NCI-H2029 treated with DMSO at 0.1 percent for 48 hours (cell line): ENCODE results near the gene ACBD3.
A peak's percentile ranks its signal among the peaks of the same experiment; 100 is the strongest.
"Not testable (repeated sequence)": the region's sequence is repeated elsewhere in the genome, so short reads cannot be mapped to it uniquely, and the experiment has no call there.

Experiments used
- DNase-seq: peaks from one replicate; lab custom pipeline; 2025; lab: John Stamatoyannopoulos, UW

ACBD3 gene

DNA sequence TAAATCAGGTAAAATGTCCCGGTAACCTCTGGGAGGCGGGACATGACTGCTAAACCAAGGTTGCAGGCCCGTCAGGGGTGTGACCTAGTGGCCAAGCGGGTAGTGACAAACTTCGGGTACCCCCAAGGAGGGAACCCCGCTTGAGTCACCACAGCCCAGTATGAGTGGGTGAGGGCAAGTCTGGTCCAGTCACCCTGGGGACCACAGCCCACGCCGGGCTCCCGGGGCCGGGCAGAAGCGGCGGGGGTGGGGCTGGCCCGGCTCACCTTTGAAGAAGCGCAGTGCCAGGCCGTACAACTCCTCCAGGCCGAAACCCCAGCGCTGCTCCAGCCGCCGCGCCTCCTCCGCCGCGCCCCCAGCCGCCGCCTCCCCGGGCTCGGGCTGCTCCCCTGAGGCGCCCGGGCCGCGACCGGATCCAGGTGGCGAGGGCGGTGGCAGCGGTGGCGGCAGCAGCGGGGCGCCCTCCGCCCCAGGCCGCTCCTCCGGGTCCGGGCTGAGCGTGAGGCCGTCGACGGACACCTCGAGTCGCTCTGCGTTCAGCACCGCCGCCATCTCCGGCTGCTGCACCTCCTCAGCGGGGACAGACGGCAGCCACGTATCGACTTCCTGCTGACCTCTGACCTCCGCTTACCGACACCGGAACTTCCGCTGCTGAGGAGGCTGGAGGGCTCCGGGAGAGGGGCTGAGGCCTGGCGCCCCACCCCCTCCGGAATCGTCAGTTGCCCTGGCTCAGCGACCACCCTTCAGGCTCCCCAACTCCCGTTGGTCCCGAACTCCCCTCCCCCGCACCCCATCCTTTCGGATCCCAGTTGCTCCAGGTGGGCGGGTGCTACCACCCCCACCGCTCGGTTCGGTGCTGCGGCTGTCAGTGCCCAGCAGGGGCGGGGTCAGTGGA, at the start of gene ACBD3:
TSS of gene ACBD3 (minus strand) at position 618 of the 895 bp plus-strand sequence. CDS start at position 552, 66 bp downstream.
- peak; percentile 76 for DNase-seq

DNA sequence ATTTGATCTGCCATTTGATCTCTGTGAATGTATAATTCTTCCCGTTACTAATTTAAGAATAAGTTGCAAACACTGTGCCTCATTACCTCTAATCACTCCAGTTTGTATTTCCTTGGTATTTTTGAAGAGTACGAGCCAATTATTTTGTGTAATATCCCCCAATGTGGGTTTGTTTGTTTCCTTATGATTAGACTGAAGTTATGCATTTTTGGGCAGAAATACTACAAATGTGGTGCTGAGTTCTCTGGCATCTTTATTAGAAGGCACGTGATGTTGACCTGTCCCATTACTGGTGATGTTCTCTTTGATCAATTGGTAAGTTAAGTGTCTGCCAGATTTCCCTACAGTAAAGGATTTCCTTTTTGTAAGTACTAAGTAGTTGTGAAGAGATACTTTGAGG, 47.3 kb upstream of the ACBD3 start:
- no peak for DNase-seq

DNA sequence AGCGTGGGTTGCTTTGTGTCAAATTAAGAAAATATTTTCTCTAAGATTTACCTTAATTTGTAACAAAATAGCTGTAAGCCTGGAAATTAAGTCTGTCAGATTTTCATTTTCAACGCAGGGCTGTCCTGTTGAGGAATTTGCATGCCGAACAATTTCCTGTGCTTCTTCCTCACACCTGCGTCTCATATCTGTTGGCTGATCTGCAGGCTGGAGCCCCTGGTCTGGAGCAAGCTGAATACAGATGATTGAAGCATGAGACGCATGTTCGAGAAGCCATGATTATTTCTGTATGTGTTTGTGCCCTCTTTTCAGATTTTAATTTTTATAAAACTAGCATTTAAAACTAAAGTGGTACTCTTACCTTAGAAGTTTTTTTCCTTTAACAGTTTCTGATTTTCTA, 46.8 kb upstream of the ACBD3 start:
- no peak for DNase-seq

GRCh38 chr1:226226601-226227000, 40.1 kb upstream of the ACBD3 start:
- DNase-seq = no peak

GRCh38 chr1:226223786-226224244, 37.3 kb upstream of the ACBD3 start:
- DNase-seq = no peak

DNA sequence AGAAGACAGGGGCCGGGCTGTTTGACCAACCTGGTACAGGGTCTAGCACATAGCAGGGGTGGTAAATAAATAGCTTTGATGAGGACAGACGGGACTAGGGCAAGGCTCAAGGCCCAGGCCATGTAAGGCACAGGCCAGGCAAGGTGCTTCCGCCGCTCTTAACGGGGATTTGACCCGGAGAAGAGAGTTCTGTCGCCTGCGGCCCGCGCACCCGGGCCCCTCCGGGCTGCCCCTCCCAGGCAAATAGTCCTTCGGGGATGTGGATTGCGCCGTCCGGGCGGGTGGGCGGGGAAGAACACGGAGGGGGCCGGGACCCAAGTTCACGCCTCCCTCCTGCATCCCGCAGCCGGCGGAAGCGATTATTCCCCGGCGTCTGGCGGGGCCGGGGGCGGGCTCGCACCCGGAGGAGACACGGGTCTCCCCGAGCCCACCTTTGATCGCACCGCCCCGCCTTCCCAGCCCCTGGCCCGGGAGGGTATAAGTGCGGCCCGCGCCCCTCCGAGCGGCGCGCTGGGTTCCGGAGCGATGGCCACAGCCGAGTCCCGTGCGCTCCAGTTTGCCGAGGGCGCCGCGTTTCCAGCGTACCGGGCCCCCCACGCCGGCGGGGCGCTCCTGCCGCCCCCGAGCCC, 36.7 kb upstream of the ACBD3 start, which contains the start of gene MIXL1:
TSS of gene MIXL1 (plus strand) at position 508 of the 629 bp plus-strand sequence. CDS start at position 526, 18 bp downstream.
- DNase-seq = no peak

DNA sequence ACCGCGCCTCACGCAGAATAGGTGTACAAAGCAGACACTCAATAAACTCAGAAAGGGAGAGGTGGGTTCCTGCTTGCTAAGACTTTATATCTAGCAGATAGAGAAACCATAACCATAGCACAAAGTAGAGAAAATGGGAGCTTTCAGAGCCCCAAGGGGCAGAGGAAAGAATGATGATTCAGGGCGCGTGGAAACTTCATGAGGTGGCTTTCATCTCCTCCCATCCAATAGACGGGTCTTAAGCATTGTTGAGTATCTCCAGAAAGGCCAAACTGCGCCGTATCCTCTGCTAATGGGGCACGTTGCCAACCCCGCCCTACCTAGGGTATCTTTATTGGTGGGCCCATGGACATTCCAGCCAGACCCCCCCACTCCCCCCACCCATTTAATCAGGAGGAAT, 36.1 kb upstream of the ACBD3 start:
- no peak for DNase-seq

GRCh38 chr1:226220473-226221189, 34.1 kb upstream of the ACBD3 start:
- no peak for DNase-seq

GRCh38 chr1:226217273-226217672, 30.7 kb upstream of the ACBD3 start:
- DNase-seq = no peak

GRCh38 chr1:226216056-226216455, 29.5 kb upstream of the ACBD3 start:
- DNase-seq = no peak

DNA sequence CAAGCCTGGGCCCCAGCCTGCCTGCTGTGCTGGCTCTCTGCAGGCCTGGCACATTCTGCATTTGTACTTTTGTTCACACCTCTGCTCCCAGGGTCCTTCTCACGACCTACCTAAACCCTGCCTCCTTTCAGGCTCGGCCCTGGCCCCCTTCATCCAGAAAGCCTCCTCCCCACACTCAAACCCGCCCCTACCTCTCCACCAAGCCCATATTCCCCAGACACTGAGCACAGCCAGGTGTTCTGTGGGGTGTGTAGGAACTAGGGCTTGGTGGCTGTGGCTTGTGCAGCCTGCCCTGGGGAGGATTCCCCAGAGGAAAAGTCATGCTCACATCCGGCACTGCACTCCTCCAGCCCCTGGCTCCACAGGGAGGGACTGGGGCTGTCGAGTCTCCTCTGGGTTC, 28.7 kb upstream of the ACBD3 start:
- no peak for DNase-seq

GRCh38 chr1:226212545-226212944, 26.0 kb upstream of the ACBD3 start:
- no peak for DNase-seq

GRCh38 chr1:226211181-226211821, 24.8 kb upstream of the ACBD3 start:
- DNase-seq = no peak

- DNase-seq = no peak
Observed at GRCh38 chr1:226210571-226211176, 24.1 kb upstream of the ACBD3 start.

DNA sequence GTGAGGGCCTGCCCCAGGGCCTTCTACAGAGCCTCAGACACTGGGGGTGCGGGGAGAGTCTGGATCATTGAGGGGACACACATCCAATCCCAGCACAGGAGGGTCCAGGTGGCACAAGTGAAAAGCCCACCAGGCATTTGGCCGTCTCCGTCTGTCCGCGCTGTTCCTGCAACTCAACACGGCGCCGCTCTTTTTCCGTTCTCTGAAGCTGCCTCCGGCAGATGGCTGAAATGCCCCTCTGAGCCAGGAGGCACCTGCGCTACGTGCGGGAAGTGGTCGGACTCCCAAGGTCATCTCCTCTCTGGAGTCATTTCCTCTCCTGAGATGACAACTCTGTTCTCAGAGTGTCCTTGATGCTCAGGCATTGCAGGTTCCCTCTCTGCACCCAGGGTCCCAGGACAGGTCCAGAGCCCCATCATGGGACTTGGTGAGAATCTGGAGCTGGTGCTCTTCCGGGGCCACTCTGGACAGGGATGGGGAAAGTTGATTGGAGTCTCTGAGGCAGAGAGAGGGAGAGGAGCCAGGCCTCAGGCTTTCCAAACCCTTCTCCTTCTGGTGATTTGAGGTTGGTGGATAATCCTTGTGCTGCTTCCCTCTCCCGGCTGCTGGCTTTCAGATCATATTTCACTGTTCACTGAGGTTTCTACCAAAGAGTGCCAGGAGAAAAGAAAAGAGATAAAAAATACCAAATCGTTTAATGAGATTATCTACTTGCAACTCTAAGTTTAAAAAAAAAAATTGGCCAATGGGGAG, 22.9 kb upstream of the ACBD3 start:
- no peak for DNase-seq

DNA sequence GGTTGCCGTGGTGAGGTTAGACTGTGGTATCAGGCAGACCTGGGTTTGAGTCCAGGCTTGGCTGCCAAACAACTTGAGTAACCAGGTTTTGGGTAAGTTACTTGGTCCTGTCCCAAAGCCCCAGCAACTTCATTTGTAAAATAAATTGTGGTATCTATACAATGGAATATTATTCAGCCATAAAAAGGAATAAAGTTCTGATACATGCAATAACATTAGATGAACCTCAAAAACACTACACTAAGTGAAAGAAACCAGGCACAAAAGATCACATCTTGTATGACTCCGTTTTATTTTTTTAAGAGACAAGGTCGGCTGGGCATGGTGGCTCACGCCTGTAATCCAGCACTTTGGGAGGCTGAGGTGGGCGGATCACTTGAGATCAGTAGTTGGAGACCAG, 20.5 kb upstream of the ACBD3 start:
- no peak for DNase-seq

- DNase-seq = no peak
Observed at GRCh38 chr1:226204198-226204597, 17.7 kb upstream of the ACBD3 start.

GRCh38 chr1:226203655-226204054, 17.1 kb upstream of the ACBD3 start:
- no peak for DNase-seq

DNA sequence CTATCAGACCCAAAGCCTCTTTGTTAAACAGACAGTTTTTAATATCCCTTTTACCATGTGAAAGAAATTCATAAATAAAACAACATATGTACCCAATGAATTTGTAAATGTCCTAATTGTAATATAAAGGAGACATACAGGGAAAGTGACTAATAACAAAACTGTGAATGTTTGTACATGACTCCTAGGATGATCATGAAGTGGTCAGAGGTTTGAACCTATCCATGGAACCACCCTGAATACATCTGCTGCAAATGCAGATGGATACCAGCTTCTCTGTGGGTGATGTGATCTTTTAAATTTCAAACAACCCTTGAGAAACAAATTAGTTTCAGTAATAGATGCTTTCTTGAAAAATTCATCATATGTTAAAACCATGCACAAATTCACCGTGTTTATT, 16.7 kb upstream of the ACBD3 start:
- DNase-seq = no peak

DNA sequence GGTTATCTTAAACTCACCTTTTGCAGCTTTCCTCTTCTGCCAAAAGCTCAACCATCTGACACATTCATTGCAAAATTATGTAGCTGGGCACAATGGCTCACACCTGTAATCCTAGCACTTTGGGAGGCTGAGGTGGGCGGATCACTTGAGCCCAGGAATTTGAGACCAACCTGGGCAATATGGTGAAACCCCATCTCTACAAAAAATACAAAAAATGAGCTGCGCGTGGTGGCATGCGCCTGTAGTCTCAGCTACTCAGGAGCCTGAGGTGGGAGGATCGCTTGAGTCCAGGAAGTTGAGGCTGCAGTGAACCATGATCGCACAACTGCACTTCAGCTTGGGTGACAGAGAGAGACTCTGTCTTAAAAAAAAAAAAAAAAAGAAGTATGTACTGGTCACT, 16.1 kb upstream of the ACBD3 start:
- not testable (repeated sequence) for DNase-seq

DNA sequence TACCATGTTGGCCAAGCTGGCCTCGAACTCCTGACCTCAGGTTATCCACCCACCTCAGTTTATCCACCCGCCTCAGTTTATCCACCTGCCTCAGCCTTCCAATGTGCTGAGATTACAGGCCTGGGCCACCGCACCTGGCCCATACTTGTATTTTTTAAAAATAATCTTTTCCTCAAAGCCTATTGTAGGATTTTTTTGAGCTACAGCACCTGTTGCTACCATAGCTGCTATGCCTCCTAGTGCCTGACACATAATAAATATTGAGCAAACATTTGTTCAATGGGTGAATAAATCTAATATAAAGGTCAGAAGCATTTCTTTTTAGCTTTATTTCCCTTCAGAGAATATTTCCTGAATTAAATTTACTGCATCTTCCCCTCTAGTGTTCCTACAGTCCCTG, 15.7 kb upstream of the ACBD3 start:
- no peak for DNase-seq
